ENCODE data around the gene TAF3. TPM values are rescaled to one million over a fixed set of nuclear protein-coding genes. Genes with fewer than 3 reads are reported as not detected.

Gene TAF3
- total RNA-seq, 1 experiment from 2014 or later, result 14.5 TPM

DNA sequence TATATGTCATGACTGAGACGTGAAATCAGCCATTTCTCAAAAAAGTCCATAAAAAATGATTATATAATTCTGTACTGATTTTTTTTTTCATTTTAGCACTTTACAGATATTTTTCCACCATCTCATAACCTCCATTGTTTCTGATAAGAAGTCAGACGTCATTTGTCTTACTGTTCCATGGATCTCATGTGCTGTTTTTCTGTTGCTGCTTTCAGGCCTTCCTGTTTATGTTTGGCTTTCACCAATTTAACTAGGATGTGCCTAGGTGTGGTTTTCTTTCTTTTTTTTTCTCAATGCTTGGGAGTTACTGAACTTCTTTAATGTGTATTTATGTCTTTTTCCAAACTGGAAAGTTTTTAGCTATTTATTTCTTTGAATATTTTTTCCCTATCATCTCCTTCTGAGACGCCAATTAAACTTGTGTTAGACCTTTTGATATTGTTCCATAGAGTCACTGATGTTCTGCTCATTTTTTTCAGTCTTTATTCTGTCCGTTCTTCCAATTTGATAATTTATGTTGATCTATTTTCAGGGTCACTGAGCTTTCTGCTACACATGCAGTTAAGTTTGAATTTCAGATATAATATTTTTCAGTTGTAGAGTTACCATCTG is 43.3 kb downstream of the TAF3 start:
- TF ChIP-seq, protein P1, sequence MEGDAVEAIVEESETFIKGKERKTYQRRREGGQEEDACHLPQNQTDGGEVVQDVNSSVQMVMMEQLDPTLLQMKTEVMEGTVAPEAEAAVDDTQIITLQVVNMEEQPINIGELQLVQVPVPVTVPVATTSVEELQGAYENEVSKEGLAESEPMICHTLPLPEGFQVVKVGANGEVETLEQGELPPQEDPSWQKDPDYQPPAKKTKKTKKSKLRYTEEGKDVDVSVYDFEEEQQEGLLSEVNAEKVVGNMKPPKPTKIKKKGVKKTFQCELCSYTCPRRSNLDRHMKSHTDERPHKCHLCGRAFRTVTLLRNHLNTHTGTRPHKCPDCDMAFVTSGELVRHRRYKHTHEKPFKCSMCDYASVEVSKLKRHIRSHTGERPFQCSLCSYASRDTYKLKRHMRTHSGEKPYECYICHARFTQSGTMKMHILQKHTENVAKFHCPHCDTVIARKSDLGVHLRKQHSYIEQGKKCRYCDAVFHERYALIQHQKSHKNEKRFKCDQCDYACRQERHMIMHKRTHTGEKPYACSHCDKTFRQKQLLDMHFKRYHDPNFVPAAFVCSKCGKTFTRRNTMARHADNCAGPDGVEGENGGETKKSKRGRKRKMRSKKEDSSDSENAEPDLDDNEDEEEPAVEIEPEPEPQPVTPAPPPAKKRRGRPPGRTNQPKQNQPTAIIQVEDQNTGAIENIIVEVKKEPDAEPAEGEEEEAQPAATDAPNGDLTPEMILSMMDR (IDR thresholded peaks at IDR 0.05; ENCODE audit: unreplicated experiment), result no peak
- no peak for DNase-seq
- H3K27me3 Mint-ChIP-seq (ENCODE audit: unreplicated experiment), result no peaks in the 10 kb centered on the region
- no peak overlapping the region for H3K4me3 Mint-ChIP-seq (ENCODE audit: low read depth, unreplicated experiment)
- no peaks in the 10 kb centered on the region for H3K36me3 Mint-ChIP-seq (ENCODE audit: insufficient read depth, unreplicated experiment)
- intact Hi-C loops (cut with micrococcal nuclease; ENCODE audit: unreplicated experiment), result no loop called here
- H3K4me1 Mint-ChIP-seq (ENCODE audit: low read depth, unreplicated experiment), result peaks cover 18% of the 10 kb centered on the region
- CTCF ChIA-PET, result no interaction called here
- no peak overlapping the region for H3K27ac Mint-ChIP-seq (ENCODE audit: unreplicated experiment)
- no TSS peak for BruUV-seq (replicated peaks)
- H3K9me3 Mint-ChIP-seq (ENCODE audit: low read depth, unreplicated experiment), result peaks cover 8% of the 10 kb centered on the region

DNA sequence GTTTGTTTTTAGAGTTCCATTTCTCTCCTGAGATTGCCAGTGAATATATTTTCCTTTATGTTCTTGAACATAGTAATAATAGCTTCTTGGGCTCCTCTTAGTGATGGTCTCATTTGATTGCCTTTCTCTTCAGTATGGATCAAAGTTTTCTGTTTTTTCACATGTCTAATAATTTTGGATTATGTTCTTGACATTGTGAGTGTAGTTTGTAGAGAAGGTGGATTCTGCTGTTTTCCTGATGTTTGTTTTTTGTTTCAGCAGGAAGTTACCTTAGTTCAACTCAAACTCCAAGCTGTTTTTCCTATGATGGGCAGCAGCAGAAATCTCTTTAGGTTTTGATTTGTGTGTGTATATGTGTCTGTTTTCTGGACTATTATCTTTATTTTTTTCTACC is 43.8 kb downstream of the TAF3 start:
- CTCF ChIA-PET, result no interaction called here
- Mint-ChIP-seq H3K9me3 (ENCODE audit: low read depth, unreplicated experiment) (peaks cover 8% of the 10 kb centered on the region), H3K27ac (ENCODE audit: unreplicated experiment) (no peak overlapping the region), H3K4me3 (ENCODE audit: low read depth, unreplicated experiment) (no peak overlapping the region), H3K4me1 (ENCODE audit: low read depth, unreplicated experiment) (peaks cover 15% of the 10 kb centered on the region), H3K27me3 (ENCODE audit: unreplicated experiment) (no peaks in the 10 kb centered on the region), H3K36me3 (ENCODE audit: insufficient read depth, unreplicated experiment) (no peaks in the 10 kb centered on the region)
- TF ChIP-seq, protein P1 (IDR thresholded peaks at IDR 0.05; ENCODE audit: unreplicated experiment), result no peak
- DNase-seq, result no peak
- no TSS peak for BruUV-seq (replicated peaks)
- intact Hi-C loops (cut with micrococcal nuclease; ENCODE audit: unreplicated experiment), result no loop called here

DNA sequence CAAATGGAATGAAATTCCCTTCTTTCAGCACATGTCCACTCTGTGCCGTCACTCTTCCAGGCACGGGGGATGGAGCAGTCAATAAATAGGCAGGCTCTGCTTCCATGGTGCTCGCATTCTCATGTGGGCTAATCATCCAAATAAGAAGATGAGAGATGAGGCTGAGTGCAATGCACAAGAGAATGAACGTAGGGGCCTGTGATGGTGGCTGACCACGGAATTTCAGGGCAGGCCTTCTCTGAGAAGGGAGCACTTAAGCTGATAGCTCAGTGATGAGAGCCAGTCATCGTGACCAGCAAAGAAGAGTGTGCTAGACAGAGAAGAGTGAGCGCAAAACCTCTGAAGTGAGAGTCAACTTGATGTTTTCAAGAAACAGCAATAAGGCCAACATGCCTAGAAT is 47.9 kb downstream of the TAF3 start:
- H3K9me3 Mint-ChIP-seq (ENCODE audit: low read depth, unreplicated experiment), result peaks cover 8% of the 10 kb centered on the region
- no peak overlapping the region for H3K4me3 Mint-ChIP-seq (ENCODE audit: low read depth, unreplicated experiment)
- intact Hi-C loops (cut with micrococcal nuclease; ENCODE audit: unreplicated experiment), result no loop called here
- no peaks in the 10 kb centered on the region for H3K4me1 Mint-ChIP-seq (ENCODE audit: low read depth, unreplicated experiment)
- CTCF ChIA-PET, result no interaction called here
- no peak overlapping the region for H3K27ac Mint-ChIP-seq (ENCODE audit: unreplicated experiment)
- TF ChIP-seq, protein P1 (IDR thresholded peaks at IDR 0.05; ENCODE audit: unreplicated experiment), result no peak
- H3K27me3 Mint-ChIP-seq (ENCODE audit: unreplicated experiment), result no peaks in the 10 kb centered on the region
- H3K36me3 Mint-ChIP-seq (ENCODE audit: insufficient read depth, unreplicated experiment), result no peaks in the 10 kb centered on the region
- DNase-seq, result no peak
- BruUV-seq (replicated peaks), result no TSS peak

DNA sequence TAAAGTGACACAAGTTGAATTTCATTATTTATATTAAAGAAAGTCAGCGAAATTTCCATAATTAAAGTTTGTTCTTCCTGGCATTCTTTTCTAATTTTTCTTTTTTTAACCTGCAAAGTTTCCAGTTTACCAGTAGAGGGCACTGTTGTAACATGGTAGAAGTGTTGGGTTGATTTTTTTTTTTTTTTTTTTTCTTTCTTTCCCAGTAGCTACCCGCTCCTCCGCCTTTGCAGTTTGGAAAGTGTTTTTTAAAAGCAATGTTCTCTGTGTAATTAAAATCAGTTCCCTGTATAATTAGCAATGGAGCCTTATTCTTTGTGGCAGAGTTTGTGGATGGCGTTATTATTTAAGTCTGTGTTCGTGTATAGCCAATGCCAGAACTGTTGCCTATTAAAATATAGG is 53.7 kb downstream of the TAF3 start:
- H3K27me3 Mint-ChIP-seq (ENCODE audit: unreplicated experiment), result no peaks in the 10 kb centered on the region
- intact Hi-C loops (cut with micrococcal nuclease; ENCODE audit: unreplicated experiment), result loop anchor here (1.0 to 5.0 kb wide), 4 partner anchors 175 to 1430 kb away; no protein-coding TSS in a partner anchor
- peak overlapping the region; percentile 62 for H3K27ac Mint-ChIP-seq (ENCODE audit: unreplicated experiment)
- CTCF ChIA-PET, result interaction anchor here (0.6 to 1.3 kb wide), 8 partner anchors 185 to 1337 kb away, joined by 3 to 6 read pairs (median 4); no protein-coding TSS in a partner anchor
- no peaks in the 10 kb centered on the region for H3K4me1 Mint-ChIP-seq (ENCODE audit: low read depth, unreplicated experiment)
- peaks cover 5% of the 10 kb centered on the region for H3K36me3 Mint-ChIP-seq (ENCODE audit: insufficient read depth, unreplicated experiment)
- TF ChIP-seq, protein P1 (IDR thresholded peaks at IDR 0.05; ENCODE audit: unreplicated experiment), result peak; percentile 53
- H3K9me3 Mint-ChIP-seq (ENCODE audit: low read depth, unreplicated experiment), result no peaks in the 10 kb centered on the region
- no peak for DNase-seq
- BruUV-seq (replicated peaks), result no TSS peak
- peak overlapping the region; percentile 70 for H3K4me3 Mint-ChIP-seq (ENCODE audit: low read depth, unreplicated experiment)

Data from Calu3 (cell line).